SK-N-SH (cell line): ENCODE data around the gene SH3BP4. TPM values are rescaled to one million over a fixed set of nuclear protein-coding genes. Genes with fewer than 3 reads are reported as not detected.

Source experiments
- CTCF ChIA-PET: fragments of 300-600, 350-600 bp; formaldehyde crosslinking; extraction: SDS; loops from one replicate; lab custom pipeline; 2021; lab: Yijun Ruan, JAX
- POLR2A ChIA-PET: fragments of 350-600 bp; sonication (Branson Sonifier 250); formaldehyde crosslinking; extraction: SDS; loops from one replicate; lab custom pipeline; 2020; ENCODE audit warnings: antibody characterized with exemption, inconsistent platforms; lab: Yijun Ruan, JAX
- DNase-seq: peaks from one replicate; pipeline ENCODE4 v3.0.0; 2012
- H2AFZ ChIP-seq: fragments of 200-600 bp; sonication (generic); 2 replicates; pipeline ENCODE4 v1.8.1; 2016; ENCODE audit warnings: antibody characterized with exemption, mild to moderate bottlenecking, low read depth
- H3F3A ChIP-seq: fragments of 200-600 bp; sonication (generic); replicated peaks from 2 replicates; pipeline ENCODE3; 2016; ENCODE audit warnings: antibody characterized with exemption, mild to moderate bottlenecking; ENCODE audit not compliant: insufficient read depth
- H3K27ac ChIP-seq, 2 experiments: fragments of 200-500 bp in 1 of 2; fragments of 200-600 bp in 1 of 2; sonication (Bioruptor generic) in 1 of 2; sonication (generic), shearing (Covaris generic) in 1 of 2; 2 replicates each; pipeline versions ENCODE4 v1.5.1 to v1.6.1; 2014 to 2016; ENCODE audit warnings: low read depth in 2 of 2, inconsistent platforms in 1 of 2, low read length in 1 of 2, mild to moderate bottlenecking in 1 of 2, mixed read lengths in 1 of 2
- H3K27me3 ChIP-seq: fragments of 200-600 bp; sonication (generic), shearing (Covaris generic); 2 replicates; pipeline ENCODE4 v1.6.1; 2016; ENCODE audit warnings: mixed run types; ENCODE audit not compliant: insufficient read depth
- H3K36me3 ChIP-seq, 2 experiments: fragments of 200-500 bp in 1 of 2; fragments of 200-600 bp in 1 of 2; sonication (Bioruptor generic) in 1 of 2; sonication (generic) in 1 of 2; replicated peaks in 1 of 2; 2 replicates each; pipeline versions ENCODE3 to v1.5.1; 2014 to 2016; ENCODE audit warnings: low read length in 1 of 2, mild to moderate bottlenecking in 1 of 2; ENCODE audit not compliant: insufficient read depth in 2 of 2, control insufficient read depth in 1 of 2
- H3K4me1 ChIP-seq, 2 experiments: fragments of 200-500 bp in 1 of 2; fragments of 200-600 bp in 1 of 2; sonication (Bioruptor generic) in 1 of 2; sonication (generic), shearing (Covaris generic) in 1 of 2; 2 replicates each; pipeline versions ENCODE4 v1.5.1 to v1.6.1; 2014 to 2016; ENCODE audit warnings: low read depth in 1 of 2, low read length in 1 of 2, mixed run types in 1 of 2; ENCODE audit not compliant: insufficient read depth in 2 of 2, control insufficient read depth in 1 of 2
- H3K4me2 ChIP-seq: fragments of 200-600 bp; sonication (generic), shearing (Covaris generic); 2 replicates; pipeline ENCODE4 v1.6.1; 2017; ENCODE audit warnings: mixed run types
- H3K4me3 ChIP-seq, 2 experiments: fragments of 200-500 bp in 1 of 2; fragments of 200-600 bp in 1 of 2; sonication (Bioruptor generic) in 1 of 2; sonication (generic), shearing (Covaris generic) in 1 of 2; 2 replicates each; pipeline versions ENCODE4 v1.5.1 to v1.8.1; 2014 to 2016; ENCODE audit warnings: low read depth in 2 of 2, inconsistent platforms in 1 of 2, low read length in 1 of 2, mild to moderate bottlenecking in 1 of 2, mixed read lengths in 1 of 2, moderate library complexity in 1 of 2
- H3K79me2 ChIP-seq: fragments of 200-600 bp; sonication (generic); 2 replicates; pipeline ENCODE4 v1.8.1; 2017; ENCODE audit warnings: mild to moderate bottlenecking; ENCODE audit not compliant: insufficient read depth
- H3K9ac ChIP-seq: fragments of 200-600 bp; sonication (generic); 2 replicates; pipeline ENCODE4 v1.6.1; 2017; ENCODE audit warnings: mixed run types
- H3K9me2 ChIP-seq: fragments of 200-600 bp; sonication (generic); 2 replicates; pipeline ENCODE4 v1.6.1; 2017; ENCODE audit warnings: mixed run types
- H3K9me3 ChIP-seq: fragments of 200-600 bp; sonication (generic); 2 replicates; pipeline ENCODE4 v1.6.1; 2017; ENCODE audit warnings: mixed run types, mild to moderate bottlenecking, moderate library complexity
- H4K20me1 ChIP-seq: fragments of 200-600 bp; sonication (generic); 2 replicates; pipeline ENCODE4 v1.6.1; 2017; ENCODE audit warnings: mild to moderate bottlenecking, mixed run types; ENCODE audit not compliant: insufficient read depth
- EP300 ChIP-seq, 2 experiments: IDR thresholded peaks; 2 replicates each; pipeline versions ENCODE4 v1.4.0 to v1.6.1; 2012; ENCODE audit warnings: borderline replicate concordance in 1 of 2, low read depth in 1 of 2, low read length in 1 of 2
- EZH2phosphoT487 ChIP-seq: fragments of 200-600 bp; sonication (generic); IDR thresholded peaks from 2 replicates; pipeline ENCODE4 v1.6.1; 2017; ENCODE audit warnings: low read depth, mixed run types, mild to moderate bottlenecking, antibody characterized with exemption, moderate library complexity, borderline replicate concordance
- FOXJ3 ChIP-seq: sonication (generic); formaldehyde crosslinking; IDR thresholded peaks from 2 replicates; pipeline ENCODE4 v1.5.1; 2020; ENCODE audit warnings: mild to moderate bottlenecking, missing genetic modification reagents
- FOXM1 ChIP-seq: IDR thresholded peaks from 2 replicates; pipeline ENCODE4 v1.4.0; 2012; ENCODE audit warnings: low read depth, mild to moderate bottlenecking
- JUND ChIP-seq: IDR thresholded peaks from 2 replicates; pipeline ENCODE4 v1.4.0; 2012
- RAD21 ChIP-seq: IDR thresholded peaks from 2 replicates; pipeline ENCODE4 v1.6.1; 2012; ENCODE audit warnings: mild to moderate bottlenecking, low read length
- RCOR1 ChIP-seq: fragments of 150-350 bp; IDR thresholded peaks from 2 replicates; pipeline ENCODE4 v1.6.1; 2017; ENCODE audit warnings: antibody characterized with exemption, low read length
- RFX5 ChIP-seq: IDR thresholded peaks from 2 replicates; pipeline ENCODE4 v1.6.1; 2012; ENCODE audit warnings: mild to moderate bottlenecking, improper control_type of control experiment, low read length
- RXRA ChIP-seq: IDR thresholded peaks from 2 replicates; pipeline ENCODE4 v1.4.0; 2012; ENCODE audit warnings: low read depth, mild to moderate bottlenecking, borderline replicate concordance
- SIN3A ChIP-seq: IDR thresholded peaks from 2 replicates; pipeline ENCODE4 v1.6.1; 2012; ENCODE audit warnings: low read depth, mild to moderate bottlenecking, low read length, moderate library complexity, borderline replicate concordance
- SMC3 ChIP-seq: IDR thresholded peaks from 2 replicates; pipeline ENCODE4 v1.6.1; 2012; ENCODE audit warnings: low read depth, low read length, improper control_type of control experiment
- TAF1 ChIP-seq: IDR thresholded peaks from 2 replicates; pipeline ENCODE4 v1.6.1; 2012; ENCODE audit warnings: low read depth, mild to moderate bottlenecking, low read length, moderate library complexity, borderline replicate concordance
- TEAD4 ChIP-seq: IDR thresholded peaks from 2 replicates; pipeline ENCODE4 v1.4.0; 2012; ENCODE audit warnings: mild to moderate bottlenecking, borderline replicate concordance; ENCODE audit not compliant: insufficient read depth
- WGBS: methylation state at CpG from one replicate; pipeline ENCODE4 v1.1.6; 2017; ENCODE audit warnings: low lambda C conversion rate; 5-methylcytosine and 5-hydroxymethylcytosine counted together
- polyA plus RNA-seq, 3 experiments: library from polyadenylated mRNA; depleted of rRNA; stranded (reverse); fragments of >200 nt; gene quantifications; 2 replicates each; pipeline ENCODE4 v1.2.3, GENCODE V29; 2012
- TF ChIP-seq, protein P1 (sequence below): IDR thresholded peaks from 2 replicates; pipeline ENCODE4 v1.4.0; 2012; ENCODE audit warnings: low read depth, borderline replicate concordance
- TF ChIP-seq, protein P2 (sequence below): fragments of 150-350 bp; IDR thresholded peaks from 2 replicates; pipeline ENCODE4 v1.6.1; 2017; ENCODE audit warnings: antibody characterized with exemption, low read length, low read depth, borderline replicate concordance
- TF ChIP-seq, protein P3 (sequence below): fragments of 200-600 bp; sonication (generic); IDR thresholded peaks from 2 replicates; pipeline ENCODE4 v1.6.1; 2017; ENCODE audit warnings: antibody characterized with exemption, mild to moderate bottlenecking, moderate library complexity
- TF ChIP-seq, protein P4 (sequence below): fragments of 150-350 bp; IDR thresholded peaks from 2 replicates; pipeline ENCODE4 v1.6.1; 2016; ENCODE audit warnings: mild to moderate bottlenecking, low read depth, low read length
- TF ChIP-seq, protein P5 (sequence below): IDR thresholded peaks from 2 replicates; pipeline ENCODE4 v1.4.0; 2012; ENCODE audit warnings: low read depth, borderline replicate concordance
- TF ChIP-seq, protein P6 (sequence below): IDR thresholded peaks from 2 replicates; pipeline ENCODE4 v1.6.1; 2012; ENCODE audit warnings: mild to moderate bottlenecking, low read depth, low read length, moderate library complexity

SH3BP4 gene
- polyA plus RNA-seq, 1 of the 3 experiments (the other 2 are of a cell fraction), result 27.7 TPM

DNA sequence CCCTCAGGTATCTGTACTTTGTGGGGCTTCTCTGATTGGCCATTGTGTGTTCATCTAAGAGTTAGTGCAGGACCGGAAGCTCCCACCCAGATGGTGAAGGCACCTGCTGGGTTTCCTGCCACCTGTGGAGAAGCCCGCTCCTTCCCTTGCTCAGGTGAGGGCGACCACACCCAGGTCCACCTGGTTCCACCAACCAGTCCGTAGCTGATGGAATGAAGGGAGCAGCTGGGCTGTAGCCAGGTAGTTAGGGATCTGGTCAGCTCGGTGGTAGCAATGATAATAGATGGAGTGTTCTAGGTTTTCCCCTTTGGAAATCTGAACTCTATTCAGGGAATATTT is 16.0 kb downstream of the SH3BP4 start (continued):
- TF ChIP-seq FOXJ3 (CRISPR knock-in tag) (no peak), RFX5 (no peak), RAD21 (no peak), RCOR1 (no peak)
- TF ChIP-seq, protein P1, sequence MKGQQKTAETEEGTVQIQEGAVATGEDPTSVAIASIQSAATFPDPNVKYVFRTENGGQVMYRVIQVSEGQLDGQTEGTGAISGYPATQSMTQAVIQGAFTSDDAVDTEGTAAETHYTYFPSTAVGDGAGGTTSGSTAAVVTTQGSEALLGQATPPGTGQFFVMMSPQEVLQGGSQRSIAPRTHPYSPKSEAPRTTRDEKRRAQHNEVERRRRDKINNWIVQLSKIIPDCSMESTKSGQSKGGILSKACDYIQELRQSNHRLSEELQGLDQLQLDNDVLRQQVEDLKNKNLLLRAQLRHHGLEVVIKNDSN, result no peak

DNA sequence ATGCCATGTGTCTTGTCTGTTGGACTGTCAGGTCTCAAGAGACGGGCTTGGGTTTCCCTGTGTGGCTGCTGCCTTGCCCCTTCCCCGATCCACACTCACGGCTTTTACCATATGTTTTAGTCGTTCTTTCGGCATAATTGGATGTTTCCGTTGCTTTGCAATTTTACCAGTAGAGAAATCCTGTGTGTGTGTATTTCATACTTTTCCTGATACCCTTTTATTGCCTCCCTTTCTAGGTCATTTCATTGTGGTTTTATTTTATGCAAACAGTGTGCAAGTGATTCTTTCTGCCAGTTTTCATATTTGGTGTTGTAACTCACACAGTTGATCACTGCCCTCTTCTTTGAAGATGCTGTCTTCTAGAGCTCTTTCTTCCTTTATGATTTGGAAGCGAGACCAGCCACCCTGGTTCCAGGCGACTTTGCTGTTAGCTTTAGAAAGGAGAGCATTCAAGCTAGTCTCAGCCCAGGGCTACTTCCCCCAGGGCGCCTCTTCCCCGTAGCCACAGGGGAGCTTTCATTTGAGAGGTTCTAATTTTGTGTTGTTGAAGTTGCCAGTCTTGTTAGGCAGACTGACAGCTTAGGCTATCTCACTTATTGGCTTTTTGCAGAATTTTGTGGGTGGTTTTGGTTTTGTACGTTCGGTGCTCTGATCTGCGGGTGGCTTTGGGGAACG is 17.0 kb downstream of the SH3BP4 start:
- Histone ChIP-seq H3K36me3 (peaks cover 0 to 13% of the 10 kb centered on the region in 2 experiments), H2AFZ (no peak overlapping the region), H3K27me3 (no peaks in the 10 kb centered on the region), H3K9me2 (no peaks in the 10 kb centered on the region), H3F3A (peaks cover 25% of the 10 kb centered on the region), H3K4me2 (no peak overlapping the region), H3K9ac (no peak overlapping the region), H3K79me2 (peaks cover 100% of the 10 kb centered on the region), H3K4me3 (no peak overlapping the region), H3K9me3 (no peaks in the 10 kb centered on the region), H4K20me1 (peaks cover 72% of the 10 kb centered on the region), H3K4me1 (peaks cover 37 to 54% of the 10 kb centered on the region in 2 experiments), H3K27ac (no peak overlapping the region; a peak in 1 of 4 replicates)
- WGBS, result 91% methylated on average over 14 of the region's 14 CpGs
- CTCF ChIA-PET, result interaction anchor here (1.1 to 2.4 kb wide), 3 partner anchors 11 to 148 kb away, joined by 3 to 7 read pairs (median 4); no protein-coding TSS in a partner anchor
- POLR2A ChIA-PET, result interaction anchor here (0.9 kb wide), 1 partner anchor 30 kb away, joined by 3 read pairs; no protein-coding TSS in a partner anchor
- no peak for DNase-seq
- TF ChIP-seq, protein P2, sequence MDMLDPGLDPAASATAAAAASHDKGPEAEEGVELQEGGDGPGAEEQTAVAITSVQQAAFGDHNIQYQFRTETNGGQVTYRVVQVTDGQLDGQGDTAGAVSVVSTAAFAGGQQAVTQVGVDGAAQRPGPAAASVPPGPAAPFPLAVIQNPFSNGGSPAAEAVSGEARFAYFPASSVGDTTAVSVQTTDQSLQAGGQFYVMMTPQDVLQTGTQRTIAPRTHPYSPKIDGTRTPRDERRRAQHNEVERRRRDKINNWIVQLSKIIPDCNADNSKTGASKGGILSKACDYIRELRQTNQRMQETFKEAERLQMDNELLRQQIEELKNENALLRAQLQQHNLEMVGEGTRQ, result no peak
- TF ChIP-seq TAF1 (no peak), JUND (no peak), SIN3A (no peak), RXRA (no peak), FOXJ3 (CRISPR knock-in tag) (no peak), EZH2phosphoT487 (no peak), FOXM1 (no peak), RCOR1 (no peak), SMC3 (no peak), TEAD4 (no peak), EP300 (IDR thresholded peaks at IDR 0.05; ENCODE audit: borderline replicate concordance in 1 of 2, low read depth in 1 of 2, low read length in 1 of 2) (no peak)
- TF ChIP-seq, protein P3, sequence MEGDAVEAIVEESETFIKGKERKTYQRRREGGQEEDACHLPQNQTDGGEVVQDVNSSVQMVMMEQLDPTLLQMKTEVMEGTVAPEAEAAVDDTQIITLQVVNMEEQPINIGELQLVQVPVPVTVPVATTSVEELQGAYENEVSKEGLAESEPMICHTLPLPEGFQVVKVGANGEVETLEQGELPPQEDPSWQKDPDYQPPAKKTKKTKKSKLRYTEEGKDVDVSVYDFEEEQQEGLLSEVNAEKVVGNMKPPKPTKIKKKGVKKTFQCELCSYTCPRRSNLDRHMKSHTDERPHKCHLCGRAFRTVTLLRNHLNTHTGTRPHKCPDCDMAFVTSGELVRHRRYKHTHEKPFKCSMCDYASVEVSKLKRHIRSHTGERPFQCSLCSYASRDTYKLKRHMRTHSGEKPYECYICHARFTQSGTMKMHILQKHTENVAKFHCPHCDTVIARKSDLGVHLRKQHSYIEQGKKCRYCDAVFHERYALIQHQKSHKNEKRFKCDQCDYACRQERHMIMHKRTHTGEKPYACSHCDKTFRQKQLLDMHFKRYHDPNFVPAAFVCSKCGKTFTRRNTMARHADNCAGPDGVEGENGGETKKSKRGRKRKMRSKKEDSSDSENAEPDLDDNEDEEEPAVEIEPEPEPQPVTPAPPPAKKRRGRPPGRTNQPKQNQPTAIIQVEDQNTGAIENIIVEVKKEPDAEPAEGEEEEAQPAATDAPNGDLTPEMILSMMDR, result no peak
- TF ChIP-seq, protein P4, sequence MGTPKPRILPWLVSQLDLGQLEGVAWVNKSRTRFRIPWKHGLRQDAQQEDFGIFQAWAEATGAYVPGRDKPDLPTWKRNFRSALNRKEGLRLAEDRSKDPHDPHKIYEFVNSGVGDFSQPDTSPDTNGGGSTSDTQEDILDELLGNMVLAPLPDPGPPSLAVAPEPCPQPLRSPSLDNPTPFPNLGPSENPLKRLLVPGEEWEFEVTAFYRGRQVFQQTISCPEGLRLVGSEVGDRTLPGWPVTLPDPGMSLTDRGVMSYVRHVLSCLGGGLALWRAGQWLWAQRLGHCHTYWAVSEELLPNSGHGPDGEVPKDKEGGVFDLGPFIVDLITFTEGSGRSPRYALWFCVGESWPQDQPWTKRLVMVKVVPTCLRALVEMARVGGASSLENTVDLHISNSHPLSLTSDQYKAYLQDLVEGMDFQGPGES, result no peak
- TF ChIP-seq, protein P5, sequence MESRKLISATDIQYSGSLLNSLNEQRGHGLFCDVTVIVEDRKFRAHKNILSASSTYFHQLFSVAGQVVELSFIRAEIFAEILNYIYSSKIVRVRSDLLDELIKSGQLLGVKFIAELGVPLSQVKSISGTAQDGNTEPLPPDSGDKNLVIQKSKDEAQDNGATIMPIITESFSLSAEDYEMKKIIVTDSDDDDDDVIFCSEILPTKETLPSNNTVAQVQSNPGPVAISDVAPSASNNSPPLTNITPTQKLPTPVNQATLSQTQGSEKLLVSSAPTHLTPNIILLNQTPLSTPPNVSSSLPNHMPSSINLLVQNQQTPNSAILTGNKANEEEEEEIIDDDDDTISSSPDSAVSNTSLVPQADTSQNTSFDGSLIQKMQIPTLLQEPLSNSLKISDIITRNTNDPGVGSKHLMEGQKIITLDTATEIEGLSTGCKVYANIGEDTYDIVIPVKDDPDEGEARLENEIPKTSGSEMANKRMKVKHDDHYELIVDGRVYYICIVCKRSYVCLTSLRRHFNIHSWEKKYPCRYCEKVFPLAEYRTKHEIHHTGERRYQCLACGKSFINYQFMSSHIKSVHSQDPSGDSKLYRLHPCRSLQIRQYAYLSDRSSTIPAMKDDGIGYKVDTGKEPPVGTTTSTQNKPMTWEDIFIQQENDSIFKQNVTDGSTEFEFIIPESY, result no peak
- TF ChIP-seq, protein P6, sequence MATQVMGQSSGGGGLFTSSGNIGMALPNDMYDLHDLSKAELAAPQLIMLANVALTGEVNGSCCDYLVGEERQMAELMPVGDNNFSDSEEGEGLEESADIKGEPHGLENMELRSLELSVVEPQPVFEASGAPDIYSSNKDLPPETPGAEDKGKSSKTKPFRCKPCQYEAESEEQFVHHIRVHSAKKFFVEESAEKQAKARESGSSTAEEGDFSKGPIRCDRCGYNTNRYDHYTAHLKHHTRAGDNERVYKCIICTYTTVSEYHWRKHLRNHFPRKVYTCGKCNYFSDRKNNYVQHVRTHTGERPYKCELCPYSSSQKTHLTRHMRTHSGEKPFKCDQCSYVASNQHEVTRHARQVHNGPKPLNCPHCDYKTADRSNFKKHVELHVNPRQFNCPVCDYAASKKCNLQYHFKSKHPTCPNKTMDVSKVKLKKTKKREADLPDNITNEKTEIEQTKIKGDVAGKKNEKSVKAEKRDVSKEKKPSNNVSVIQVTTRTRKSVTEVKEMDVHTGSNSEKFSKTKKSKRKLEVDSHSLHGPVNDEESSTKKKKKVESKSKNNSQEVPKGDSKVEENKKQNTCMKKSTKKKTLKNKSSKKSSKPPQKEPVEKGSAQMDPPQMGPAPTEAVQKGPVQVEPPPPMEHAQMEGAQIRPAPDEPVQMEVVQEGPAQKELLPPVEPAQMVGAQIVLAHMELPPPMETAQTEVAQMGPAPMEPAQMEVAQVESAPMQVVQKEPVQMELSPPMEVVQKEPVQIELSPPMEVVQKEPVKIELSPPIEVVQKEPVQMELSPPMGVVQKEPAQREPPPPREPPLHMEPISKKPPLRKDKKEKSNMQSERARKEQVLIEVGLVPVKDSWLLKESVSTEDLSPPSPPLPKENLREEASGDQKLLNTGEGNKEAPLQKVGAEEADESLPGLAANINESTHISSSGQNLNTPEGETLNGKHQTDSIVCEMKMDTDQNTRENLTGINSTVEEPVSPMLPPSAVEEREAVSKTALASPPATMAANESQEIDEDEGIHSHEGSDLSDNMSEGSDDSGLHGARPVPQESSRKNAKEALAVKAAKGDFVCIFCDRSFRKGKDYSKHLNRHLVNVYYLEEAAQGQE, result no peak
